ENCODE measurements around the gene RNF214.

Gene RNF214

DNA sequence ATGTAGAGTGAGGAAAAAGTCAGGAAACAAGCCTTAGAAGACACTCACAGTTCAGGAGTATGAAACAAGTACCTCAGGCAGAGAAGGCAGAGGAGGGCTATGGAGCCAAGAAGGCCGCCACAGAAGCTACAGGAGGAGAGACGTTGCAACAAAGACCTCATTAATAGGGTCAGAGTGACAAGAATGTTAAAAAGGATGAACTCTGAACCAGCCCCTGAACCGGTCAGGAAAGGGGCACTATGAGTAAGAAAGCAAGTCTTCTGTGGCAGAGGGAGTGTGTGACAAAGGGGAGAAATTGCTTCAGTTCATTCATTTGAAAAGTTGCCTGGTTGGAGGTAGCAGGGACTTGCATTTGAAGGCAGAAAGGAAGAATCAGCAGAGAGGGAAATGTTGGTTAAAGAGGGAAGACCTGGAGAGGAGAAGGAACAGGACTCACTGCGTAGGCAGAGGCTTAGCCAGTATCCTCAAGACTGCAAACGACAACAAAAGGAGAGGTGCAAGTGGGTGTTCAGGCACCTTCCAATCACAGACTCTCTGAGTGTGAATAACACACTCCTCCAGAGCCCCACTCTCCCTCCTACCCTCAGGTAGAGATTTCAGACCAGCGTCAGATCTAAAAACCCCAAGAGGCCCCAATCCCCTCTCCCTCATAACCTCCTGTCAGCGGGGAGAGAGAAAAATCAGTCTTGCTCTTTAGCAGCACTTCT is 17.9 kb upstream of the RNF214 start:
- no peak for TF ChIP-seq ZFP3 (CRISPR knock-in tag; IDR thresholded peaks at IDR 0.05)
- no peak for TF ChIP-seq PPARA (CRISPR knock-in tag; IDR thresholded peaks at IDR 0.05; ENCODE audit: borderline replicate concordance)
- TF ChIP-seq, protein P1, sequence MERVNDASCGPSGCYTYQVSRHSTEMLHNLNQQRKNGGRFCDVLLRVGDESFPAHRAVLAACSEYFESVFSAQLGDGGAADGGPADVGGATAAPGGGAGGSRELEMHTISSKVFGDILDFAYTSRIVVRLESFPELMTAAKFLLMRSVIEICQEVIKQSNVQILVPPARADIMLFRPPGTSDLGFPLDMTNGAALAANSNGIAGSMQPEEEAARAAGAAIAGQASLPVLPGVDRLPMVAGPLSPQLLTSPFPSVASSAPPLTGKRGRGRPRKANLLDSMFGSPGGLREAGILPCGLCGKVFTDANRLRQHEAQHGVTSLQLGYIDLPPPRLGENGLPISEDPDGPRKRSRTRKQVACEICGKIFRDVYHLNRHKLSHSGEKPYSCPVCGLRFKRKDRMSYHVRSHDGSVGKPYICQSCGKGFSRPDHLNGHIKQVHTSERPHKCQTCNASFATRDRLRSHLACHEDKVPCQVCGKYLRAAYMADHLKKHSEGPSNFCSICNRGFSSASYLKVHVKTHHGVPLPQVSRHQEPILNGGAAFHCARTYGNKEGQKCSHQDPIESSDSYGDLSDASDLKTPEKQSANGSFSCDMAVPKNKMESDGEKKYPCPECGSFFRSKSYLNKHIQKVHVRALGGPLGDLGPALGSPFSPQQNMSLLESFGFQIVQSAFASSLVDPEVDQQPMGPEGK (CRISPR knock-in tag; IDR thresholded peaks at IDR 0.05; ENCODE audit: borderline replicate concordance): no peak
- no peak for TF ChIP-seq TOX (CRISPR knock-in tag; IDR thresholded peaks at IDR 0.05; ENCODE audit: borderline replicate concordance)
- no peak for TF ChIP-seq ZFP30 (CRISPR knock-in tag; IDR thresholded peaks at IDR 0.05)
- TF ChIP-seq OSR1 (CRISPR knock-in tag; IDR thresholded peaks at IDR 0.05): no peak
- ATAC-seq: no peak

DNA sequence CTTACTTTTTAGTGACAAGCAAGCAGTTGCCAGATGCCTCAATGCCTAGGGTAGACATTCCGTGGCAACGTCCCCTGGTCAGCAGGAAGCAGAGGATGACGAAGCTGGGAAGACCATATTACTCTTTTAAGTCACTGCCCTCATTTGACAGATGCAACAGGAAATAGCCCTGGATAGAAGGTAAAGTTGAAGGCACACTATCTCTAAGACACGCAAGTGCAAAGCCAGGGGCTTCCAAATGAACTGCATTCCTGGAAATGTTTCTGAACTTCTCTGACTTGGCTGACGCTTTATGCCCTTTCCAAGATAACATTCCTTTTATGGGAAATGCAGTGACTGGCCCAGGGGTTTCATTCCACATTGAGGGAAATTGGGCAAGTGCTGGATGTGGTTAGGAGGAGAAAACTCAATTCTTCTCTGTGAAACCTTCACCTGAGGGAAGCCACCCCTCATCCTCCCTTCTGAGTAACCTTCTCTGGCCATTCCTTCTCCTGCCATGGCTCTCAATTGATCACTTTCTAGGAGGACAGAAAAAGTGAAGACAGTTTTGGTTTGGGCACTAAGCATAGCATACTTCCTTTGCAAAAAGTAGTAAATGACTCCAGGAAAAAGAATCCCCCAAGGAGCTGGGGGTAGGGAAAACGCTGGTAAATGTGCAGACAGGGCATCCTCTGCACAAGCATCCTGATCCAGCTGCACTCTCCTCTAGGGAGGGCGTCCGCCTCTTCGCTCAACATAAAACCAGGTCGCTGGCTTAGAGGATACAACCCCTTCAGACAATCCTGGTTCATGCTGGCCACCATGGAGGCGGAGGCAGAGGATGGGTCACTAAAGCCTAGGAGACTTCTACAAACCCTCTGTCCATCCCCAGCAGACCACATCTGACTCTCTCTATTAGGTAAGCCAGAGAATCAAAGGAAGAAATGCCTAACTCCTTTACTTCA is 15.1 kb upstream of the RNF214 start:
- peak; percentile 10 for ATAC-seq
- TF ChIP-seq GLIS3 (CRISPR knock-in tag; IDR thresholded peaks at IDR 0.05) (no peak), ARNTL (CRISPR knock-in tag; IDR thresholded peaks at IDR 0.05; ENCODE audit: borderline replicate concordance, low read depth) (no peak)

DNA sequence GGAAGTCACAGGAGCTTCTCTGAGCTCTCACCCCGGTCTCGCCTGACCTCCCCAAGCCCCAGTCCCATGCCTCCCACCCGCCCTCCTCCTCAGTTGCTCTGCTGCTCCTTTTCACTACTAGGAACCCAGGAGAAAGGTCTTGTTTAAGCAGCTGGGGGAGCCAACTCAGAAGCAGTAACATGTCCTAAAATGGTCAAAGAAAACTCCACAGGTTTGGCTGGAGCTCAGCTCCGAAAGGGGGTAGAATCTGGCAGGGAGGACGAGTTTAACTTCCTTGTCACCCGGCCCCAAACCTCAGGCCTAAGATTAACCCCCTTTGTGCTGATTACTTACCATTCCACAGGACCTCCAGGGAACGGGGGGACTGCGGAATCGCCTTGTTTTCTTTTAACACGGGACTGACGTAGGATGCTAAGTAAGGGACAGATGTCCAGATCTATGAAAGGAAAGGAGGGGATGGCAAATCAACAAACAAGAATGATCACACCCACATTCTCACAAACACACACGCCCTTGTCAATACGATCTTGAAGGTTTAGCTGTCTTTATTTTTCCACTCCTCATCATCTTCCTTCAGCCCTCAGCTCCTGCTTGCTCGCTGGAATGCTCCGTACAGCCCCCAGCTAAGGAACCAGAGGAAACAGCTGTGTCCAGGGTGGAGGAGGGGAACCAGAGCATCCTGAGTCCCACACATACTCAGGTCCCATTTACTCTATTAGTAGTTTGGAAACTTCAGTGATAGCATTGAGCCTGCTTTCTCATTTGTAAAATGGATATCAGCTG is 14.1 kb upstream of the RNF214 start:
- no peak for ATAC-seq
- TF ChIP-seq ZFP3 (CRISPR knock-in tag; IDR thresholded peaks at IDR 0.05): no peak
- TF ChIP-seq SNAI2 (CRISPR knock-in tag; IDR thresholded peaks at IDR 0.05): no peak
- TF ChIP-seq ZNF8 (CRISPR knock-in tag; IDR thresholded peaks at IDR 0.05): no peak
- no peak for TF ChIP-seq RARB (CRISPR knock-in tag; IDR thresholded peaks at IDR 0.05)
- no peak for TF ChIP-seq PPARA (CRISPR knock-in tag; IDR thresholded peaks at IDR 0.05; ENCODE audit: borderline replicate concordance)
- no peak for TF ChIP-seq ZNF565 (CRISPR knock-in tag; conservative IDR thresholded peaks at IDR 0.05; ENCODE audit: low read depth)
- no peak for TF ChIP-seq ISL1 (CRISPR knock-in tag; IDR thresholded peaks at IDR 0.05)
- TF ChIP-seq ARNTL (CRISPR knock-in tag; IDR thresholded peaks at IDR 0.05; ENCODE audit: borderline replicate concordance, low read depth): no peak
- TF ChIP-seq TCF4 (CRISPR knock-in tag; IDR thresholded peaks at IDR 0.05; ENCODE audit: borderline replicate concordance): no peak
- TF ChIP-seq, protein P2, sequence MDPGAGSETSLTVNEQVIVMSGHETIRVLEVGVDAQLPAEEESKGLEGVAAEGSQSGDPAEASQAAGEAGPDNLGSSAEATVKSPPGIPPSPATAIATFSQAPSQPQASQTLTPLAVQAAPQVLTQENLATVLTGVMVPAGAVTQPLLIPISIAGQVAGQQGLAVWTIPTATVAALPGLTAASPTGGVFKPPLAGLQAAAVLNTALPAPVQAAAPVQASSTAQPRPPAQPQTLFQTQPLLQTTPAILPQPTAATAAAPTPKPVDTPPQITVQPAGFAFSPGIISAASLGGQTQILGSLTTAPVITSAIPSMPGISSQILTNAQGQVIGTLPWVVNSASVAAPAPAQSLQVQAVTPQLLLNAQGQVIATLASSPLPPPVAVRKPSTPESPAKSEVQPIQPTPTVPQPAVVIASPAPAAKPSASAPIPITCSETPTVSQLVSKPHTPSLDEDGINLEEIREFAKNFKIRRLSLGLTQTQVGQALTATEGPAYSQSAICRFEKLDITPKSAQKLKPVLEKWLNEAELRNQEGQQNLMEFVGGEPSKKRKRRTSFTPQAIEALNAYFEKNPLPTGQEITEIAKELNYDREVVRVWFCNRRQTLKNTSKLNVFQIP (CRISPR knock-in tag; IDR thresholded peaks at IDR 0.05; ENCODE audit: borderline replicate concordance, low read depth): no peak
- TF ChIP-seq, protein P3, sequence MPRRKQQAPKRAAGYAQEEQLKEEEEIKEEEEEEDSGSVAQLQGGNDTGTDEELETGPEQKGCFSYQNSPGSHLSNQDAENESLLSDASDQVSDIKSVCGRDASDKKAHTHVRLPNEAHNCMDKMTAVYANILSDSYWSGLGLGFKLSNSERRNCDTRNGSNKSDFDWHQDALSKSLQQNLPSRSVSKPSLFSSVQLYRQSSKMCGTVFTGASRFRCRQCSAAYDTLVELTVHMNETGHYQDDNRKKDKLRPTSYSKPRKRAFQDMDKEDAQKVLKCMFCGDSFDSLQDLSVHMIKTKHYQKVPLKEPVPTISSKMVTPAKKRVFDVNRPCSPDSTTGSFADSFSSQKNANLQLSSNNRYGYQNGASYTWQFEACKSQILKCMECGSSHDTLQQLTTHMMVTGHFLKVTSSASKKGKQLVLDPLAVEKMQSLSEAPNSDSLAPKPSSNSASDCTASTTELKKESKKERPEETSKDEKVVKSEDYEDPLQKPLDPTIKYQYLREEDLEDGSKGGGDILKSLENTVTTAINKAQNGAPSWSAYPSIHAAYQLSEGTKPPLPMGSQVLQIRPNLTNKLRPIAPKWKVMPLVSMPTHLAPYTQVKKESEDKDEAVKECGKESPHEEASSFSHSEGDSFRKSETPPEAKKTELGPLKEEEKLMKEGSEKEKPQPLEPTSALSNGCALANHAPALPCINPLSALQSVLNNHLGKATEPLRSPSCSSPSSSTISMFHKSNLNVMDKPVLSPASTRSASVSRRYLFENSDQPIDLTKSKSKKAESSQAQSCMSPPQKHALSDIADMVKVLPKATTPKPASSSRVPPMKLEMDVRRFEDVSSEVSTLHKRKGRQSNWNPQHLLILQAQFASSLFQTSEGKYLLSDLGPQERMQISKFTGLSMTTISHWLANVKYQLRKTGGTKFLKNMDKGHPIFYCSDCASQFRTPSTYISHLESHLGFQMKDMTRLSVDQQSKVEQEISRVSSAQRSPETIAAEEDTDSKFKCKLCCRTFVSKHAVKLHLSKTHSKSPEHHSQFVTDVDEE (CRISPR knock-in tag; IDR thresholded peaks at IDR 0.05): no peak
- TF ChIP-seq ZC3H10 (CRISPR knock-in tag; IDR thresholded peaks at IDR 0.05): no peak

DNA sequence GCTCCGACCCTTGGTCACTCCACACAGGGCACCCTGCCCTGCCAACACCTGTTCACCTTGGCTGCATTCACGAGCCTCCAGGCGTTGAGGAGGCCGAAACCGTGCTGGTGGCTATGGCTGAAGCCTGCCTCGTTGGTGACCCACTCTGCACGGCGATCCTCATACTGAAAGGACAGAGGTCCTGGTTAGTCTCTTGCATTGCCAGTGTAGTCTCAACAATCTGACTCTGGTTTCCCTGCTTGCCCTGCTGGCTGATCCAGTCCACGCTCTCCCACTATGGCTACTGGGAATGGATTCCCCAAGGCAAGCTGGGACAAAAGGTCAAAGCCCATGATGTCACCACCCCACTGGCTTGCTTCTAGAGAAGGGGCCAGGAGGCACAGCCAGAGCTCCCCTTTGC is 13.5 kb upstream of the RNF214 start:
- no peak for ATAC-seq
- TF ChIP-seq, protein P3 (CRISPR knock-in tag; IDR thresholded peaks at IDR 0.05): no peak
- TF ChIP-seq OSR1 (CRISPR knock-in tag; IDR thresholded peaks at IDR 0.05) (no peak), ZNF70 (CRISPR knock-in tag; IDR thresholded peaks at IDR 0.05) (no peak), ZFP30 (CRISPR knock-in tag; IDR thresholded peaks at IDR 0.05) (no peak), TOX (CRISPR knock-in tag; IDR thresholded peaks at IDR 0.05; ENCODE audit: borderline replicate concordance) (no peak), ISL1 (CRISPR knock-in tag; IDR thresholded peaks at IDR 0.05) (no peak), ZFP3 (CRISPR knock-in tag; IDR thresholded peaks at IDR 0.05) (no peak), ARNTL (CRISPR knock-in tag; IDR thresholded peaks at IDR 0.05; ENCODE audit: borderline replicate concordance, low read depth) (no peak), TCF4 (CRISPR knock-in tag; IDR thresholded peaks at IDR 0.05; ENCODE audit: borderline replicate concordance) (no peak), ZNF8 (CRISPR knock-in tag; IDR thresholded peaks at IDR 0.05) (no peak), RARB (CRISPR knock-in tag; IDR thresholded peaks at IDR 0.05) (no peak), GLIS3 (CRISPR knock-in tag; IDR thresholded peaks at IDR 0.05) (no peak)
- TF ChIP-seq, protein P2 (CRISPR knock-in tag; IDR thresholded peaks at IDR 0.05; ENCODE audit: borderline replicate concordance, low read depth): no peak

Measured in SK-N-SH treated with all-trans-retinoic acid at 6 μM for 48 hours (cell line).